HG03039 (cell line): ENCODE measurements around the gene XYLT1.

Experiments
- ATAC-seq: cut with Tn5 transposase; IDR thresholded peaks from one replicate; pipeline ENCODE4 v1.9.1; 2021; ENCODE audit warnings: mild to moderate bottlenecking, moderate library complexity; ENCODE audit not compliant: unreplicated experiment

The XYLT1 gene

GRCh38 chr16:17461951-17462729, 8.6 kb downstream of the XYLT1 start:
- ATAC-seq: no peak

- ATAC-seq: no peak
Measured at GRCh38 chr16:17460890-17461289, 9.9 kb downstream of the XYLT1 start.

- ATAC-seq: no peak
Measured at GRCh38 chr16:17459903-17460521, 10.7 kb downstream of the XYLT1 start.

- ATAC-seq: no peak
Measured at GRCh38 chr16:17457997-17458396, 12.8 kb downstream of the XYLT1 start.

- no peak for ATAC-seq
Measured at GRCh38 chr16:17457513-17457912, 13.2 kb downstream of the XYLT1 start.

- no peak for ATAC-seq
Measured at GRCh38 chr16:17454162-17454730, 16.5 kb downstream of the XYLT1 start.

- ATAC-seq: no peak
Measured at GRCh38 chr16:17453364-17454038, 17.3 kb downstream of the XYLT1 start.

GRCh38 chr16:17452922-17453321, 17.8 kb downstream of the XYLT1 start:
- ATAC-seq: no peak

- no peak for ATAC-seq
Measured at GRCh38 chr16:17451843-17452242, 18.9 kb downstream of the XYLT1 start.

GRCh38 chr16:17450291-17450690, 20.5 kb downstream of the XYLT1 start:
- no peak for ATAC-seq

- no peak for ATAC-seq
Measured at GRCh38 chr16:17448640-17449638, 21.8 kb downstream of the XYLT1 start.

GRCh38 chr16:17447101-17447569, 23.6 kb downstream of the XYLT1 start:
- no peak for ATAC-seq

- ATAC-seq: no peak
Measured at GRCh38 chr16:17446661-17447060, 24.1 kb downstream of the XYLT1 start.

GRCh38 chr16:17445421-17445820, 25.3 kb downstream of the XYLT1 start:
- ATAC-seq: no peak

GRCh38 chr16:17444658-17445057, 26.1 kb downstream of the XYLT1 start:
- no peak for ATAC-seq

GRCh38 chr16:17440131-17440530, 30.6 kb downstream of the XYLT1 start:
- ATAC-seq: no peak

GRCh38 chr16:17439580-17439979, 31.2 kb downstream of the XYLT1 start:
- no peak for ATAC-seq

GRCh38 chr16:17437981-17438380, 32.8 kb downstream of the XYLT1 start:
- no peak for ATAC-seq

GRCh38 chr16:17437127-17437720, 33.5 kb downstream of the XYLT1 start:
- no peak for ATAC-seq

GRCh38 chr16:17435318-17435717, 35.4 kb downstream of the XYLT1 start:
- no peak for ATAC-seq
